Activated CD4-positive, alpha-beta memory T cell treated with anti-CD3 and anti-CD28 coated beads for 36 hours (primary cell): ENCODE results near the gene ARFGAP1. TPM values are rescaled to one million over a fixed set of nuclear protein-coding genes. Genes with fewer than 3 reads are reported as not detected.
A peak's percentile ranks its signal among the peaks of the same experiment; 100 is the strongest.

Experiments
- CTCF ChIA-PET: fragments of 350-600 bp; sonication (Branson Sonifier 250); formaldehyde crosslinking; loops from one replicate; lab custom pipeline; 2021; ENCODE audit warnings: antibody characterized with exemption, inconsistent platforms; lab: Charles Lee
- POLR2A ChIA-PET: fragments of 350-600 bp; sonication (Branson Sonifier 250); formaldehyde crosslinking; loops from one replicate; lab custom pipeline; 2021; ENCODE audit warnings: antibody characterized with exemption; lab: Charles Lee
- DNase-seq: peaks from one replicate; pipeline ENCODE4 v3.0.0-alpha.2; 2020
- H3K27ac Mint-ChIP-seq: one replicate; pipeline ENCODE4 v1.8.0; 2021; ENCODE audit warnings: mixed read lengths
- H3K27me3 Mint-ChIP-seq: one replicate; pipeline ENCODE4 v1.8.0; 2021; ENCODE audit warnings: mixed read lengths
- H3K36me3 Mint-ChIP-seq: one replicate; pipeline ENCODE4 v1.8.0; 2021; ENCODE audit warnings: mixed read lengths
- H3K4me1 Mint-ChIP-seq: one replicate; pipeline ENCODE4 v1.8.0; 2021; ENCODE audit warnings: low read depth, mixed read lengths
- H3K4me3 Mint-ChIP-seq: one replicate; pipeline ENCODE4 v1.8.0; 2021; ENCODE audit warnings: mild to moderate bottlenecking, mixed read lengths
- H3K9me3 Mint-ChIP-seq: one replicate; pipeline ENCODE4 v1.8.0; 2021; ENCODE audit warnings: mixed read lengths
- intact Hi-C: fragments of 100-400 bp; cut with micrococcal nuclease; formaldehyde crosslinking; loops from one replicate; pipeline ENCODE4 v1.15.1; 2023
- total RNA-seq, 2 experiments: library from RNA; stranded (reverse); gene quantifications; one replicate each; pipeline ENCODE4 v1.2.3, GENCODE V29; 2021

Gene ARFGAP1
- total RNA-seq, 2 experiments from 2014 or later = 68.4 to 72.4 TPM

DNA sequence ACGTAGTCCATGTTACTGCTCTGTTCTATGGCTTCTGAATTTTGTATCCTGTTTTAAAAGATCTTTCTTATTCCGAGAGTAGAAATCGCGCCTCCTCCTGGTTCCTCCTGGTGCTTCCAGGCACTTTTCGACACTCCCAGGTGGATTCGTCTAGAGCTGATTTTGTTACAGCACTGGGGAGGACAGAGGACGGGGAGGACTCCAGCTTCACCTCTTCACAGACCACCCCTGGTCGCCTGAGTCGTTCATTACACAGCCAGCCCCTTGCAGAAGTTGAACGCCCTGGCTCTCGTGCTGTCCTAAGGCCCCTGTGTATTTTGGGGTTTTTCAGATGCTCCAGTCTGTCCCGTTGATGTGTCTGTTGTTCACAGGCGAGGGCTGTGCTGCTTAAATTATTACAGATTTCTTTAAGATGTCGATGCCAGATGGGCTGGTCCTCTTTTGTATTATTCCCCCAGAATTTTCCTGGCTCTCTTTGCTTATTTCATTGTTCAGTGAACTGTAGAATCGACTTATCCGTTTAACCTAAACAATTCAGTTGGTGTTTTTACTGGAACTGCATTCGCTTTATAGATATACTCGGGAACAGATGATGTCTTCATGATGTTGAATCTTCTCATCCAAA lies 50.9 kb downstream of the ARFGAP1 start:
- DNase-seq = no peak
- no peak overlapping the region for H3K4me3 Mint-ChIP-seq
- H3K36me3 Mint-ChIP-seq = no peaks in the 10 kb centered on the region
- intact Hi-C loops = no loop called here
- ChIA-PET POLR2A (no interaction called here), CTCF (no interaction called here)
- no peak overlapping the region for H3K27ac Mint-ChIP-seq
- H3K4me1 Mint-ChIP-seq = peaks cover 6% of the 10 kb centered on the region
- H3K27me3 Mint-ChIP-seq = peaks cover 7% of the 10 kb centered on the region
- H3K9me3 Mint-ChIP-seq = no peaks in the 10 kb centered on the region

DNA sequence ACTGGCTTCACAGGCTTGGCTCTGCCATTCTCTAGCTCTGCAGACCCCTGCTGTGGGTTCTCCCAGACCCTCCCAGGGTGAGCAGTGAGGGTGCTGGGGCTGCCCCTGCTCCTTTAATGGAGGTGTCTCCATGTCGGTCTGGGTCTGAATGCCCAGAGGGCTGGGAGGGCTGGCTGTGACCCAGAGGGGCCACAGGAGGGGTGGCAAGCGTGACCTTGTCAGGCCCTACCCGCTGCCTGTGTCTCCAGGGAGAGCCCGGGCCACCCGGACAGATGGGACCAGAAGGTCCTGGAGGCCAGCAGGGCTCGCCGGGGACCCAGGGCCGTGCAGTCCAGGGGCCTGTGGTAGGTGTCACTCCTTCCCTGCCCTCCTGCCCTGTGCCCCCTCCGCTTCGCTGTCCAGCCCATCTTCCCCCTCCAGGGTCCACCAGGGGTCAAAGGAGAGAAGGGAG lies 52.4 kb downstream of the ARFGAP1 start:
- intact Hi-C loops = no loop called here
- DNase-seq = no peak
- no peaks in the 10 kb centered on the region for H3K9me3 Mint-ChIP-seq
- H3K27ac Mint-ChIP-seq = no peak overlapping the region
- ChIA-PET POLR2A (no interaction called here), CTCF (no interaction called here)
- H3K4me1 Mint-ChIP-seq = peaks cover 6% of the 10 kb centered on the region
- peaks cover 7% of the 10 kb centered on the region for H3K27me3 Mint-ChIP-seq
- H3K36me3 Mint-ChIP-seq = no peaks in the 10 kb centered on the region
- H3K4me3 Mint-ChIP-seq = no peak overlapping the region

DNA sequence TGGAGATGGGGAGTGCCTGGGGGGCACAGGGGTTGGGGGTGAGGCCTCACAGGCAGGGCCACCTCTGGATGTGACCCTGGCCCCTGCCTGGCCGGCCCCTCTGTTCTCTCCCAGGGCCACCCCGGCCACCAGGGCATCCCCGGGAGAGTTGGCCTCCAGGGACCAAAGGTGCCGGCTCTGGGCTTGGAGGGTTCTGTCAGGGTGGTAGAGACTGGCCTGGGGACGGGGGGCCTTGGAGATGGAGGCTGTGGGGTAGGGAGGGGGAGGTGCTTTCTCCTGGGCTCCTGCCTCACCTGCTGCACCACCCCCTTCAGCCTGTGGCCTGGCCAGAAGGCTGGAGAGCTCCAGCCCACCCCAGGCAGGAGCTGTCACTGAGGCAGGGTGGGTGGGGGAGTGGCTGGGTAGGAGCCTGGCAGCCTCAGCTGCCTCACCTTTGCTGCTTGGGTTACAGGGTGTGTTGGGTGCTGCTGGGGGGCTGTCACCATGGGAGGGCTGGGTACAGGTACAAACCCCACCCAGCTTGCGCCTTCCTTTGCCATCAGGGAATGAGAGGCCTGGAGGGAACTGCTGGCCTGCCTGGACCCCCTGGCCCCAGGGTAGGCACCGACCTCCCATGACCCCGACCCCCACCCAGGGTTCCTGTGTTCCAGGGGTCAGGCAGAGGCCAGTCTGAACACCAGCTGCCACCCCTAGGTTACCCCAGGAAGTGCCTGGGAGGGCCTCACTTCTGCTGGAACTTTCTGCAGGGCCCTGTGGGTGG lies 53.1 kb downstream of the ARFGAP1 start:
- no peak overlapping the region for H3K4me3 Mint-ChIP-seq
- peaks cover 5% of the 10 kb centered on the region for H3K27me3 Mint-ChIP-seq
- H3K36me3 Mint-ChIP-seq = no peaks in the 10 kb centered on the region
- no peak for DNase-seq
- intact Hi-C loops = no loop called here
- ChIA-PET POLR2A (no interaction called here), CTCF (no interaction called here)
- peaks cover 6% of the 10 kb centered on the region for H3K4me1 Mint-ChIP-seq
- no peak overlapping the region for H3K27ac Mint-ChIP-seq
- no peaks in the 10 kb centered on the region for H3K9me3 Mint-ChIP-seq

DNA sequence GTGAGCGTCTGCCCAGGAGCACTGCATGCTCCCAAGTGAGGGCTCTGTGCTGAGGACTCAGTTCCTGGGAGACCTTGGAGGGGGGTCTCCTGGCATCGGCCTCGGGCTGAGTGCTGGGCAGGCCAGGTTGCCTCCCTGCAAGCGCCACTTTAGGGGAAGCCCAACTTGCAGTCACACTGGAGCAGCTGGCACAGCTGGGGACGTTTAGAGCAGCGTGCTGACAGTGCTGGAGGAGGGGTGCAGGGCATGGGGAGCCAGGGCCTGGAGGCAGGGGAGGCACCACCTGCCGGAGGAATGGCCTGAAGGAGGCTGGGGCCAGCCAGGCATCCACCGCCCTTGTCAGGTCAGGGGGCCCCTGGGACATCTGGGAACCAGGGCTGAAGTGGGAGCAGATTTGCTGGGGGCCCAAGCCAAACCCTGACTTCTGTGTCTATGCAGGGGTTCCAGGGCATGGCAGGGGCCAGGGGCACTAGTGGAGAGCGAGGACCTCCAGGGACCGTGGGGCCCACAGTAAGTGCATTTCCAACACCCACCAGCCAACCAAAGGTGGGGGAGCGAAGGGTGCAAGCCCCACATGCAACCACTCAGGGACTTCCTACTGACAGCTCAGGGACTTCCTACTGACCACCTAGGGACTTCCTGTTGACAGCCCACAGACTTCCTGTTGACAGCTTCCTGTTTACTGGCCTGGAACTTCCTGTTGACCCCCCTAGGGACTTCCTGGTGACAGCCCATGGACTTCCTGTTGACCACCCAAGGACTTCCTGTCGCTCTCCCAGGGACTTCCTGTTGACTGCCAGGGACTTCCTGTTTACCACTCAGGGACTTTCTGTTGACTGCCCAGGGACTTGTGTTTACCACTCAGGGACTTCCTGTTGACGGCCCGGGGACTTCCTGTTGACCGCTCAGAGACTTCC lies 54.0 kb downstream of the ARFGAP1 start:
- Mint-ChIP-seq H3K27ac (peak overlapping the region; percentile 54), H3K9me3 (peaks cover 2% of the 10 kb centered on the region), H3K36me3 (peaks cover under 1% of the 10 kb centered on the region), H3K4me1 (peaks cover 6% of the 10 kb centered on the region), H3K27me3 (peaks cover 3% of the 10 kb centered on the region), H3K4me3 (no peak overlapping the region)
- ChIA-PET POLR2A (no interaction called here), CTCF (no interaction called here)
- no peak for DNase-seq
- intact Hi-C loops = no loop called here

DNA sequence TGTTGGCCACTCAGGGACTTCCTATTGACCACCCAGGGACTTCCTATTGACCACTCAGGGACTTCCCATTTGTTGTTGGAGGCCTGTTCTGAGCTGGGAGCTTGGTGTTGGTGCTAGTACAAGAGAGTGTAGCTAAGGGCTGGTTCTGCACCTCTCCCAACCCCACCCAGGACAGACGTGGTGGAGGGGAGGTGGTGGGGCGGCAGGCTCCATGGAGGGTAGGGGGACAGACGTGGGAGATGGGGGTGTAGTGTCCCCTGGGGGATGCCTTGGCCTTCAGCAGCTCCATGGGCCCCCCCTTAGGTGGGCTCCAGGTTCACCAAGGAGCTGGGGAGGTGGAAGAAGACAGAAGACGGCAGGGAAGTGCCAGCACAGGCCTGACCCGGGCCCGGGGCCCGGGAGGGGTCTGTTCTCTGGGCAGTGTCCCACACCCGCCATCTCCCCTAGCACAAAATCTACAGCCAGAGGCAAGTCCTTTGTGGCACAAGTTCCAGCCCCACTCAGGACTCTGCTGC lies 54.7 kb downstream of the ARFGAP1 start:
- ChIA-PET POLR2A (no interaction called here), CTCF (no interaction called here)
- peak overlapping the region; percentile 54 for H3K27ac Mint-ChIP-seq

DNA sequence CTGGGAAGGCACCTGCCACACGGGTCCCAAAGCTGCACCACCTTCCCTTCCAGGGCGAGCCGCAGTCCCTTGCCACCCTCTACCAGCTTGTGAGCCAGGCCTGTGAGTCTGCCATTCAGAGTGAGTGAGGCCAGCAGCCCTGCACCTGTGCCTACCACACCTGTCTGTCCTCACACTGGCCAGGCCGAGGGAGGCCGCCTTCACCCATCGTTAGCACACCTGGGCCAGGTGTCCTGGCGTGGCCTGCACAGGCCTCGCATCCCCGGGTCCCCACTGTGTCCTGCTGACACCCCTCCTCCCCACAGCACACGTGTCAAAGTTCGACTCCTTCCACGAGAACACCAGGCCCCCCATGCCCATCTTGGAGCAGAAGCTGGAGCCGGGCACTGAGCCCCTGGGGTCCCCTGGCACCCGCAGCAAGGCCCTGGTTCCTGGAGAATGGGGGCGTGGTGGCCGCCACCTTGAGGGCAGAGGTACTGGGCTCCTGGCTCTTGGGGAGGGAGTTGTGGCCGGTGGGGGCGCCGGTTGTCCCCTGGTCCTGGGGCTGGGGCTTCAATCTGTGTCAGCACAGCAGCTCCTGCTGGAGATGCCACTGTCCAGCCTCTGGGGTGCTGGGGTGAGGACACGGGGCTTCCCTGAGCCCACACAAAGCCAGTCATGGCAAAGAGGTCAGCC lies 55.5 kb downstream of the ARFGAP1 start:
- Mint-ChIP-seq H3K9me3 (peaks cover 9% of the 10 kb centered on the region), H3K4me3 (no peak overlapping the region), H3K27me3 (peaks cover 1% of the 10 kb centered on the region), H3K36me3 (peaks cover 2% of the 10 kb centered on the region), H3K27ac (no peak overlapping the region), H3K4me1 (peaks cover 6% of the 10 kb centered on the region)
- intact Hi-C loops = no loop called here
- DNase-seq = no peak
- ChIA-PET POLR2A (no interaction called here), CTCF (no interaction called here)

More for the DNA sequence above, 54.7 kb downstream of the ARFGAP1 start:
- H3K36me3 Mint-ChIP-seq = peaks cover 2% of the 10 kb centered on the region
- H3K4me1 Mint-ChIP-seq = peaks cover 6% of the 10 kb centered on the region
- peaks cover 9% of the 10 kb centered on the region for H3K9me3 Mint-ChIP-seq
- no peak for DNase-seq
- H3K4me3 Mint-ChIP-seq = no peak overlapping the region
- peaks cover 3% of the 10 kb centered on the region for H3K27me3 Mint-ChIP-seq
- intact Hi-C loops = no loop called here

DNA sequence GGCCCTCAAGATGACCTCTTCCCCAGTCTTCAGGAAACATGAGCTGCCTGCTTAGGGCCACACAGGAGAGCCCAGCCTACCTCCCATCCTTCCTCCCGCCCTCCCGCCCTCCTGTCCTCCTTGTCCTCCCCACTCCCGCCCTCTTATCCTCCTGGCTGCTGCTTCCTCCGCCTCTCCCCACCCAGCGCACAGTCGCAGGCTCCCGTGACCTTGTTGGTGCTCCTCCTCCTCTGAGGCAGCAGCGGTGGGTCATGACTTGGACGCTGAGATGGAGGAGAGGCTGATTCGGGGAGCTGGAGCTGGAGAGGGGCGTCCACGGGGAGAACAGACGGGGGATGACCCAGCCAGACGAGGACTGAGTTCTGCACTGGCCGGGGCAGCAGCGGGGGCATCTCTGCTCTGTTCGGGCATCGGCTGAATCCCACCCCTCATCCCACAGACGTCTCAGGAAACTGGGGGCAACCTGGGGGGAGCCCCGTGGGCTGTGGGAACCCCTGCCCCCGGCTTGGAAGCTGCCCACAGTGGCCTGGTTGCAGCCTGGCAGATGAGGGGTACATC lies 56.2 kb downstream of the ARFGAP1 start:
- CTCF ChIA-PET = no interaction called here
- Mint-ChIP-seq H3K27me3 (peaks cover 5% of the 10 kb centered on the region), H3K4me1 (peaks cover 6% of the 10 kb centered on the region), H3K9me3 (peaks cover 9% of the 10 kb centered on the region), H3K27ac (no peak overlapping the region), H3K36me3 (peaks cover 2% of the 10 kb centered on the region), H3K4me3 (no peak overlapping the region)
- DNase-seq = no peak
- POLR2A ChIA-PET = no interaction called here
- intact Hi-C loops = no loop called here

DNA sequence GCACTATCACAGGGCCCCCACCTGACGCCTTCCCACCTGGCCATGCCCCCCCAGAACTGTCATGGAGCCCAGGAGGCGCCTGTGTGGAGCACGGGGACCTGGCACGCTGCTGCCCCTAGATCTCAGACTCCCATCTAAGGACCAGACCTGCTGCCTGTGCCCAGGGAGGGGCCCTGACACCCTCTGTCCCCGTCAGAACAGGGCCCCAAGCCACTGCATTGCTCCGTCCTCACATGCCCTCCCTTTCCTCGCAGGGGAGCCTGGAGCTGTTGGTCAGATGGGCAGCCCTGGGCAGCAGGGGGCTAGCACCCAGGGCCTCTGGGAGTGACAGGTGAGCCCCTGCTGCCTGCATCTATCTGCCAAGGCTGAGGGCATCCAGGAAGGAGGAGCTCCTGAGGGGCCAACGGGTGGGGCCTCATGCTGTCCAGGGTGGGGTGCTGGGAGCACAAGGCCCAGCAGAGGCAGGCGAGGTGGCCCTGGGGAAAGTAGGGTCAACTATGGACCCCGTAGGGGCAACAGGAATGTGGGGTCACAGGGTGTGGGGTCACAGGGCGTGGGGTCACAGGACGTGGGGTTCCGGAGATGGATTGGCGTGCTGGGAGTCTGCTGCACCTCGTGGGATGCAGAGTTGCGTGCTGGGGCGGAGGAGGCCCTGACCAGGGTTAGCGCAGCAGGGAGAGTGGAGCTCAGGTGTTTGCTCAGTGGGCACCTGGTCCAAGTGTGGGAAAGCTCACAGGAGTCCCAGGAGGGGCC lies 56.9 kb downstream of the ARFGAP1 start:
- no peak overlapping the region for H3K4me3 Mint-ChIP-seq
- H3K9me3 Mint-ChIP-seq = peaks cover 9% of the 10 kb centered on the region
- CTCF ChIA-PET = no interaction called here
- peaks cover 6% of the 10 kb centered on the region for H3K4me1 Mint-ChIP-seq
- H3K27ac Mint-ChIP-seq = no peak overlapping the region
- POLR2A ChIA-PET = no interaction called here
- intact Hi-C loops = no loop called here
- DNase-seq = no peak
- H3K27me3 Mint-ChIP-seq = peaks cover 7% of the 10 kb centered on the region
- H3K36me3 Mint-ChIP-seq = peaks cover 2% of the 10 kb centered on the region

DNA sequence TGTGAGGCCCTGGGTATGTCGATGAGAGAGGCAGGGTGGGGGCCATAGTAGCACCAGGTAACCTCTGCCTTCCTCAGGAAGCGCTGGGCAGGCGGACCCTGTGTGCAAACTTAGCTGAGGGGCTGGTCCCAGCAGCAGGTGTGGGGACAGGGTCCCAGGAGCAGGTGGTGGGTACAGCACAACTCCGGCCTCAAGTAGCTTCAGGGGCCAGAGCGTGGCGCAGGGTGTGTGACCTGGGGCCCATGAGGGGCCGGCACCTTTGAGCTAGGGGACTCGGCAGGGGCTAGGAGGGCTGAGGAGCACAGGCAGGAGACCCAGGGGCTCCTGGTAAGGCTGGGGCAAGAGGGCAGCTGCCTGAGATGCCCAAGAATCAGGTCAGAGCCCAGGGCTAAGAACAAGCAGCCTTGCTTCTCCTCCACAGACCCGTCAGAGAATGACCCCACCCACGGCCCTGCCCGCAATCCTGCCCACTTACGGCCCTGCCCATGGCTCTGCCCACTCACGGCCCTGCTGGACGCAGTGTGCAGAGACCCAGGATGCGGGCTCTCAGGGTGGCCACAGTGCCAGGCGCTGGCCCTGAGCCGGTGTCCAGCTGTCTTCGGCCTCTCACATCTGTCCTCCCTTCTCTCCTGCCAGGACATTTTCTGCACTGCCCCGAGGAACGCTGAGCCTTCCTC lies 57.6 kb downstream of the ARFGAP1 start:
- Mint-ChIP-seq H3K9me3 (peaks cover 9% of the 10 kb centered on the region), H3K27ac (no peak overlapping the region), H3K27me3 (peaks cover 10% of the 10 kb centered on the region), H3K36me3 (peaks cover 2% of the 10 kb centered on the region), H3K4me3 (no peak overlapping the region), H3K4me1 (peaks cover 6% of the 10 kb centered on the region)
- DNase-seq = no peak
- ChIA-PET POLR2A (no interaction called here), CTCF (no interaction called here)
- intact Hi-C loops = no loop called here

DNA sequence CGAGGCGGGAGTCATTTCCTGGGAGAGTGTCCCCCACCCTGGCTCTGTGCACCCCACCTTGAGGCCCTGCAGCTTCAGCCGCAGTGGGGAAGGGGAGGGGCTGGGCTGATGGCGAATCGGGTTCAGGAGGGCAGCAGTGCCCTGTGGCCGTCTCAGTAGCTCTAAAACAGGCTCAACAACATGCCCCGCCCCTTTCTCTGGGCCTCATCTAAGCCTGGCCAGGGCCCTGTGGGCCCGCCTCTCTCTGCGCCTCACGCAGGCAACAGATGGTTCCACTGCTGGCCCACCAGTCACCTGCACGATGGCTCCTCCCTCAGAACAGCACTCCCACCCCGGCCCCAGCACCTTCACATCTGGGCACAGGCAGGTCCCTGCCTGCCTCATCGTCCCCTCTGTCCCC lies 58.3 kb downstream of the ARFGAP1 start:
- intact Hi-C loops = no loop called here
- H3K9me3 Mint-ChIP-seq = peaks cover 9% of the 10 kb centered on the region
- ChIA-PET CTCF (no interaction called here), POLR2A (no interaction called here)
- peaks cover 10% of the 10 kb centered on the region for H3K27me3 Mint-ChIP-seq
- H3K27ac Mint-ChIP-seq = no peak overlapping the region
- H3K36me3 Mint-ChIP-seq = peaks cover 2% of the 10 kb centered on the region
- peaks cover 6% of the 10 kb centered on the region for H3K4me1 Mint-ChIP-seq
- H3K4me3 Mint-ChIP-seq = no peak overlapping the region
- no peak for DNase-seq
